AG10803 (cell line): ENCODE measurements around the gene ERMP1.
A peak's percentile ranks its signal among the peaks of the same experiment; 100 is the strongest.
"Not testable (repeated sequence)": the region's sequence is repeated elsewhere in the genome, so short reads cannot be mapped to it uniquely, and the experiment has no call there.

Experiments used
- DNase-seq: peaks from one replicate; pipeline ENCODE4 v3.0.0; 2010; ENCODE audit warnings: low read depth
- H3K4me3 ChIP-seq: 2 replicates; pipeline ENCODE4 v1.5.1; 2011; ENCODE audit warnings: mild to moderate bottlenecking, low read length, control low read depth
- CTCF ChIP-seq: conservative IDR thresholded peaks from 2 replicates; pipeline ENCODE4 v1.5.1; 2011; ENCODE audit warnings: mild to moderate bottlenecking, low read length, control low read depth, inconsistent platforms

Gene ERMP1

GRCh38 chr9:5783982-5784381 is 48.9 kb downstream of the ERMP1 start:
- TF ChIP-seq CTCF, result no peak
- no peak for DNase-seq
- H3K4me3 ChIP-seq, result no peak overlapping the region

- not testable (repeated sequence) for H3K4me3 ChIP-seq, DNase-seq
These were observed 49.5 kb downstream of the ERMP1 start for GRCh38 chr9:5783420-5783819.

- not testable (repeated sequence) for DNase-seq, H3K4me3 ChIP-seq
These were observed 53.2 kb downstream of the ERMP1 start for GRCh38 chr9:5779705-5780218.

- TF ChIP-seq CTCF, result no peak
- no peak for DNase-seq
- H3K4me3 ChIP-seq, result no peak overlapping the region
These were observed 54.1 kb downstream of the ERMP1 start for GRCh38 chr9:5778805-5779204.

- H3K4me3 ChIP-seq, result no peak overlapping the region
- peak; percentile 34 for DNase-seq
- no peak for TF ChIP-seq CTCF
These were observed 59.5 kb downstream of the ERMP1 start for GRCh38 chr9:5773324-5773999.

- peak; percentile 6 for DNase-seq
- no peak for TF ChIP-seq CTCF
- H3K4me3 ChIP-seq, result no peak overlapping the region
These were observed 64.7 kb downstream of the ERMP1 start for GRCh38 chr9:5767968-5768932.

- no peak overlapping the region for H3K4me3 ChIP-seq
- DNase-seq, result no peak
- TF ChIP-seq CTCF, result no peak
These were observed 68.6 kb downstream of the ERMP1 start for GRCh38 chr9:5764130-5764868.
